DND-41 (cell line): Measurements from ENCODE around the gene PRAC2.

Source experiments
- ATAC-seq: fragments of 200-7000 bp; cut with Tn5 transposase; 3 replicates; pipeline ENCODE4 v1.9.1; 2021; ENCODE audit warnings: low read depth; ENCODE audit not compliant: insufficient read depth
- DNase-seq: peaks from one replicate; pipeline ENCODE4 v3.0.0-alpha.2; 2020
- H2AFZ ChIP-seq: 2 replicates; pipeline ENCODE4 v1.6.0; 2012; ENCODE audit warnings: low read depth, low read length
- H3K27ac ChIP-seq: 2 replicates; pipeline ENCODE4 v1.5.1; 2012; ENCODE audit warnings: low read length, inconsistent platforms
- H3K27me3 ChIP-seq: fragments of 200-600 bp; sonication (generic); 2 replicates; pipeline ENCODE4 v1.6.0; 2012; ENCODE audit warnings: low read length, mild to moderate bottlenecking, inconsistent platforms; ENCODE audit not compliant: insufficient read depth, poor library complexity
- H3K36me3 ChIP-seq: 2 replicates; pipeline ENCODE4 v1.5.1; 2012; ENCODE audit warnings: low read length, inconsistent platforms; ENCODE audit not compliant: insufficient read depth
- H3K4me1 ChIP-seq: 2 replicates; pipeline ENCODE4 v1.5.1; 2012; ENCODE audit warnings: mild to moderate bottlenecking, low read length; ENCODE audit not compliant: insufficient read depth
- H3K4me2 ChIP-seq: 2 replicates; pipeline ENCODE4 v1.6.0; 2012; ENCODE audit warnings: mild to moderate bottlenecking, moderate library complexity, low read length, inconsistent platforms; ENCODE audit not compliant: insufficient read depth
- H3K4me3 ChIP-seq, 2 experiments: fragments of 200-600 bp in 1 of 2; shearing (Covaris generic) in 1 of 2; 2 replicates each; pipeline ENCODE4 v1.5.1; 2012 to 2016; ENCODE audit warnings: inconsistent platforms in 2 of 2, low read length in 2 of 2, mild to moderate bottlenecking in 2 of 2, low read depth in 1 of 2, moderate library complexity in 1 of 2
- H3K79me2 ChIP-seq: 2 replicates; pipeline ENCODE4 v1.6.0; 2012; ENCODE audit warnings: low read length, inconsistent platforms; ENCODE audit not compliant: insufficient read depth
- H3K9ac ChIP-seq: 2 replicates; pipeline ENCODE4 v1.6.0; 2012; ENCODE audit warnings: low read depth, mild to moderate bottlenecking, inconsistent platforms, low read length, moderate library complexity
- H3K9me3 ChIP-seq: 2 replicates; pipeline ENCODE4 v1.5.1; 2012; ENCODE audit warnings: low read length, moderate library complexity, mild to moderate bottlenecking, inconsistent platforms; ENCODE audit not compliant: insufficient read depth, severe bottlenecking
- H4K20me1 ChIP-seq: 2 replicates; pipeline ENCODE4 v1.6.0; 2012; ENCODE audit warnings: low read length; ENCODE audit not compliant: insufficient read depth
- EZH2 ChIP-seq: IDR thresholded peaks from 3 replicates; pipeline ENCODE4 v1.6.1; 2012; ENCODE audit warnings: borderline replicate concordance, low read depth, mild to moderate bottlenecking, moderate library complexity, low read length, inconsistent platforms; ENCODE audit not compliant: severe bottlenecking
- TF ChIP-seq, protein P1 (sequence below): IDR thresholded peaks from 2 replicates; pipeline ENCODE4 v1.5.1; 2012; ENCODE audit warnings: borderline replicate concordance, low read length, moderate library complexity, mild to moderate bottlenecking; ENCODE audit not compliant: poor library complexity, severe bottlenecking; ENCODE audit errors: extremely low read depth

Gene PRAC2

GRCh38 chr17:48732688-48733629 is 10.0 kb downstream of the PRAC2 start:
- Histone ChIP-seq H3K9me3 (no peaks in the 10 kb centered on the region), H4K20me1 (no peaks in the 10 kb centered on the region), H3K9ac (no peak overlapping the region), H3K4me2 (no peak overlapping the region), H3K27ac (no peak overlapping the region), H3K4me3 (no peak overlapping the region), H2AFZ (no peak overlapping the region), H3K79me2 (no peaks in the 10 kb centered on the region), H3K27me3 (peaks cover 55% of the 10 kb centered on the region), H3K36me3 (no peaks in the 10 kb centered on the region), H3K4me1 (no peaks in the 10 kb centered on the region)
- ATAC-seq (no peak), DNase-seq (no peak)
- TF ChIP-seq, protein P1, sequence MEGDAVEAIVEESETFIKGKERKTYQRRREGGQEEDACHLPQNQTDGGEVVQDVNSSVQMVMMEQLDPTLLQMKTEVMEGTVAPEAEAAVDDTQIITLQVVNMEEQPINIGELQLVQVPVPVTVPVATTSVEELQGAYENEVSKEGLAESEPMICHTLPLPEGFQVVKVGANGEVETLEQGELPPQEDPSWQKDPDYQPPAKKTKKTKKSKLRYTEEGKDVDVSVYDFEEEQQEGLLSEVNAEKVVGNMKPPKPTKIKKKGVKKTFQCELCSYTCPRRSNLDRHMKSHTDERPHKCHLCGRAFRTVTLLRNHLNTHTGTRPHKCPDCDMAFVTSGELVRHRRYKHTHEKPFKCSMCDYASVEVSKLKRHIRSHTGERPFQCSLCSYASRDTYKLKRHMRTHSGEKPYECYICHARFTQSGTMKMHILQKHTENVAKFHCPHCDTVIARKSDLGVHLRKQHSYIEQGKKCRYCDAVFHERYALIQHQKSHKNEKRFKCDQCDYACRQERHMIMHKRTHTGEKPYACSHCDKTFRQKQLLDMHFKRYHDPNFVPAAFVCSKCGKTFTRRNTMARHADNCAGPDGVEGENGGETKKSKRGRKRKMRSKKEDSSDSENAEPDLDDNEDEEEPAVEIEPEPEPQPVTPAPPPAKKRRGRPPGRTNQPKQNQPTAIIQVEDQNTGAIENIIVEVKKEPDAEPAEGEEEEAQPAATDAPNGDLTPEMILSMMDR = no peak
- no peak for TF ChIP-seq EZH2

DNA sequence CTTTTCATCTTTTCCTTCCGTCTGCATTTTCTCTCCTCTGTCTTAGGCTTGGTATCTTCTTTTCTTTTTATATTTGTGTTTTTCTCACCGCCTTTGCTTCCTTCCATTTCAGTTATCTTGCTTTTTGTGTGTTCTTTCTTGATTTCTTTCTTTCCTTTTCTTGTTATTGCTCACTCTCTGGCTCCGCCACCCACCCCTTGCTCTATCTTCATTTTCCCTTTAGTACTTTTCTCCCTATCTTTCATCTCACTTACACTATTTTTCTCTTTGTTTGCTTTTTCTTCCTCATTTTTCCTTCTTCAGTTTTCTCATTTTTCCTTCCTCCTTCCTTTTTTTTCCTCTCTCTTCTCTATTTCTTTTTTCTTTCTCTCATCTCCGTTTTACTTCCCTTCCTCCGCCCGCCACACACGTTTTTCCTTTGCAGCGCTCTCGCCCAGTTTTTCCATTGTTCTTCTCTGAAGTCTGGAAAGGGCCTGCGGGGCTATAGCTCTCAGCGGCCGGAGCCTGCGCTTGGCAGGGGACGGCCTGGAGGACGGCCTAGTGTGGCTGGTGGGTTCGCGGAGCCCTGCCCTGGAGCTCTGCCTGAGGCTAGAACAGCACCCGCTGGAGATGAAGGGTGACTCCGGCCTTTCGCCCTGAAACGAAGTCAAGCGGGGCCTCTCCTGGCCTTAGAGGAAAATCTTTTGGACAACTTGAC is 10.8 kb downstream of the PRAC2 start:
- peaks cover 58% of the 10 kb centered on the region for H3K27me3 ChIP-seq
- H3K36me3 ChIP-seq = no peaks in the 10 kb centered on the region
- no peaks in the 10 kb centered on the region for H3K9me3 ChIP-seq
- no peak overlapping the region for H3K27ac ChIP-seq
- H3K4me3 ChIP-seq = no peak overlapping the region
- DNase-seq (no peak), ATAC-seq (no peak)
- H3K4me2 ChIP-seq = no peak overlapping the region
- no peaks in the 10 kb centered on the region for H3K79me2 ChIP-seq
- no peaks in the 10 kb centered on the region for H3K4me1 ChIP-seq
- TF ChIP-seq EZH2 = no peak
- TF ChIP-seq, protein P1 = no peak
- no peak overlapping the region for H2AFZ ChIP-seq
- no peak overlapping the region for H3K9ac ChIP-seq
- no peaks in the 10 kb centered on the region for H4K20me1 ChIP-seq

- no peak overlapping the region for H3K27ac ChIP-seq
- no peaks in the 10 kb centered on the region for H3K36me3 ChIP-seq
- no peak for TF ChIP-seq EZH2
- TF ChIP-seq, protein P1 = no peak
- H3K4me1 ChIP-seq = no peaks in the 10 kb centered on the region
- no peak overlapping the region for H2AFZ ChIP-seq
- H4K20me1 ChIP-seq = no peaks in the 10 kb centered on the region
- no peaks in the 10 kb centered on the region for H3K79me2 ChIP-seq
- ATAC-seq = no peak
- no peak for DNase-seq
- H3K9ac ChIP-seq = no peak overlapping the region
- no peak overlapping the region for H3K4me3 ChIP-seq
- H3K27me3 ChIP-seq = peaks cover 55% of the 10 kb centered on the region
- no peaks in the 10 kb centered on the region for H3K9me3 ChIP-seq
- H3K4me2 ChIP-seq = no peak overlapping the region
Measured at GRCh38 chr17:48734333-48735061, 11.5 kb downstream of the PRAC2 start.
